H9 (cell line): ENCODE results near the gene ZNF708. TPM values are rescaled to one million over a fixed set of nuclear protein-coding genes. Genes with fewer than 3 reads are reported as not detected.
"Not testable (repeated sequence)": the region's sequence is repeated elsewhere in the genome, so short reads cannot be mapped to it uniquely, and the experiment has no call there.

Experiments used
- DNase-seq: peaks from one replicate; pipeline ENCODE4 v3.0.0-alpha.2; 2017
- H2AFZ ChIP-seq: one replicate; pipeline ENCODE4 v1.6.1; 2013; ENCODE audit warnings: mild to moderate bottlenecking, low read length, control low read depth, moderate library complexity
- H2AK5ac ChIP-seq: 2 replicates; pipeline ENCODE4 v1.6.1; 2013; ENCODE audit warnings: low read length, control low read depth, mixed read lengths; ENCODE audit not compliant: insufficient read length
- H2BK120ac ChIP-seq: one replicate; pipeline ENCODE4 v1.6.1; 2013; ENCODE audit warnings: low read depth, mild to moderate bottlenecking, low read length, control low read depth, inconsistent platforms; ENCODE audit not compliant: poor library complexity, severe bottlenecking
- H2BK12ac ChIP-seq: 2 replicates; pipeline ENCODE4 v1.6.1; 2013; ENCODE audit warnings: low read length, control low read depth, mixed read lengths, low read depth; ENCODE audit not compliant: insufficient read length
- H2BK15ac ChIP-seq: 2 replicates; pipeline ENCODE4 v1.6.1; 2013; ENCODE audit warnings: low read depth, low read length, control low read depth
- H2BK20ac ChIP-seq: one replicate; pipeline ENCODE4 v1.6.1; 2013; ENCODE audit warnings: low read depth, mild to moderate bottlenecking, low read length, control low read depth, inconsistent platforms; ENCODE audit not compliant: poor library complexity, severe bottlenecking
- H2BK5ac ChIP-seq: 2 replicates; pipeline ENCODE4 v1.6.1; 2013; ENCODE audit warnings: low read length, control low read depth, mixed read lengths; ENCODE audit not compliant: insufficient read length
- H3K14ac ChIP-seq: 2 replicates; pipeline ENCODE4 v1.6.1; 2013; ENCODE audit warnings: low read length, control low read depth; ENCODE audit not compliant: insufficient read depth
- H3K18ac ChIP-seq: 2 replicates; pipeline ENCODE4 v1.6.1; 2013; ENCODE audit warnings: low read depth, mild to moderate bottlenecking, mixed read lengths, low read length, control low read depth; ENCODE audit not compliant: insufficient read length
- H3K23ac ChIP-seq: 2 replicates; pipeline ENCODE4 v1.6.1; 2013; ENCODE audit warnings: low read length, control low read depth, mixed read lengths, low read depth; ENCODE audit not compliant: insufficient read length
- H3K23me2 ChIP-seq: 2 replicates; pipeline ENCODE4 v1.6.1; 2013; ENCODE audit warnings: low read depth, mild to moderate bottlenecking, mixed read lengths, low read length, control low read depth; ENCODE audit not compliant: insufficient read length, poor library complexity, severe bottlenecking
- H3K27ac ChIP-seq: 2 replicates; pipeline ENCODE4 v1.5.1; 2013; ENCODE audit warnings: low read length, control low read depth, mixed read lengths, low read depth; ENCODE audit not compliant: insufficient read length
- H3K27me3 ChIP-seq: 2 replicates; pipeline ENCODE4 v1.6.1; 2013; ENCODE audit warnings: low read length, control low read depth, inconsistent platforms; ENCODE audit not compliant: insufficient read depth
- H3K4ac ChIP-seq: 2 replicates; pipeline ENCODE4 v1.6.1; 2013; ENCODE audit warnings: low read depth, mild to moderate bottlenecking, control low read depth, inconsistent platforms, low read length, moderate library complexity
- H3K4me1 ChIP-seq: 2 replicates; pipeline ENCODE4 v1.6.1; 2013; ENCODE audit warnings: low read length, control low read depth, inconsistent platforms; ENCODE audit not compliant: insufficient read depth
- H3K4me2 ChIP-seq: 2 replicates; pipeline ENCODE4 v1.6.1; 2013; ENCODE audit warnings: low read length, control low read depth, mixed read lengths; ENCODE audit not compliant: insufficient read length, insufficient read depth
- H3K56ac ChIP-seq: 2 replicates; pipeline ENCODE4 v1.6.1; 2013; ENCODE audit warnings: low read depth, mild to moderate bottlenecking, mixed read lengths, low read length, control low read depth; ENCODE audit not compliant: insufficient read length
- H3K79me1 ChIP-seq: 2 replicates; pipeline ENCODE4 v1.6.1; 2013; ENCODE audit warnings: low read depth, mild to moderate bottlenecking, moderate library complexity, low read length, control low read depth, inconsistent platforms; ENCODE audit not compliant: insufficient read depth, poor library complexity, severe bottlenecking
- H3K79me2 ChIP-seq: 2 replicates; pipeline ENCODE4 v1.6.1; 2013; ENCODE audit warnings: low read length, control low read depth, inconsistent platforms; ENCODE audit not compliant: insufficient read depth
- H3K9ac ChIP-seq: 2 replicates; pipeline ENCODE4 v1.6.1; 2013; ENCODE audit warnings: low read length, control low read depth, mixed read lengths; ENCODE audit not compliant: insufficient read length; ENCODE audit errors: extremely low read depth
- H3K9me3 ChIP-seq: one replicate; pipeline ENCODE4 v1.6.1; 2013; ENCODE audit warnings: low read depth, low read length, inconsistent platforms; ENCODE audit not compliant: control insufficient read depth
- H3T11ph ChIP-seq: one replicate; pipeline ENCODE4 v1.6.1; 2013; ENCODE audit warnings: mild to moderate bottlenecking, low read length, control low read depth, inconsistent platforms
- H4K20me1 ChIP-seq: one replicate; pipeline ENCODE4 v1.6.1; 2013; ENCODE audit not compliant: control insufficient read depth, insufficient read length, insufficient read depth
- H4K5ac ChIP-seq: 2 replicates; pipeline ENCODE4 v1.6.1; 2013; ENCODE audit warnings: low read depth, mild to moderate bottlenecking, mixed read lengths, low read length, control low read depth; ENCODE audit not compliant: insufficient read length
- H4K8ac ChIP-seq: replicated peaks from 2 replicates; pipeline ENCODE4 v1.6.1; 2013; ENCODE audit warnings: low read length, control low read depth, mixed read lengths, low read depth; ENCODE audit not compliant: insufficient read length
- H4K91ac ChIP-seq: 2 replicates; pipeline ENCODE4 v1.6.1; 2013; ENCODE audit warnings: low read depth, mild to moderate bottlenecking, moderate library complexity, mixed read lengths, low read length, control low read depth; ENCODE audit not compliant: insufficient read length
- H3K27ac Mint-ChIP-seq, 3 experiments: 2 replicates in 2 of 3; 3 replicates in 1 of 3; pipeline ENCODE4 v1.8.0; 2020 to 2021; ENCODE audit warnings: mixed read lengths in 3 of 3, mild to moderate bottlenecking in 1 of 3, moderate library complexity in 1 of 3
- H3K27me3 Mint-ChIP-seq: 2 replicates; pipeline ENCODE4 v1.8.0; 2021; ENCODE audit warnings: low read depth, mild to moderate bottlenecking, moderate library complexity, mixed read lengths
- H3K36me3 Mint-ChIP-seq, 3 experiments: 2 replicates in 2 of 3; 3 replicates in 1 of 3; pipeline ENCODE4 v1.8.0; 2020 to 2021; ENCODE audit warnings: low read depth in 3 of 3, mixed read lengths in 3 of 3; ENCODE audit not compliant: insufficient read depth in 1 of 3
- H3K4me1 Mint-ChIP-seq, 2 experiments: 2 replicates each; pipeline ENCODE4 v1.8.0; 2020; ENCODE audit warnings: mixed read lengths in 2 of 2
- H3K4me3 Mint-ChIP-seq, 2 experiments: 2 replicates in 1 of 2; 3 replicates in 1 of 2; pipeline ENCODE4 v1.8.0; 2020 to 2021; ENCODE audit warnings: mild to moderate bottlenecking in 2 of 2, mixed read lengths in 2 of 2, moderate library complexity in 1 of 2
- H3K9me3 Mint-ChIP-seq, 2 experiments: 2 replicates in 1 of 2; 3 replicates in 1 of 2; pipeline ENCODE4 v1.8.0; 2020; ENCODE audit warnings: mild to moderate bottlenecking in 2 of 2, mixed read lengths in 2 of 2, moderate library complexity in 1 of 2
- WGBS: extraction: QIAGEN DNeasy Blood & Tissue Kit; methylation state at CpG from one replicate; pipeline ENCODE4 v1.1.7; 2013; ENCODE audit warnings: missing lambda C conversion rate, low lambda C conversion rate, mixed read lengths; ENCODE audit not compliant: insufficient read length; ENCODE audit errors: extremely low coverage; 5-methylcytosine and 5-hydroxymethylcytosine counted together
- total RNA-seq: library from RNA; stranded (reverse); gene quantifications from 2 replicates; pipeline ENCODE4 v1.2.1, GENCODE V29; 2021
- TF ChIP-seq, protein P1 (sequence below): fragments of 200-600 bp; sonication (generic); conservative IDR thresholded peaks from 3 replicates; pipeline ENCODE4 v1.8.0; 2021; ENCODE audit warnings: antibody characterized with exemption, mild to moderate bottlenecking

ZNF708 gene
- total RNA-seq, 1 experiment from 2014 or later: 34.4 TPM

- WGBS: no CpG with 5 or more reads among the region's 6 CpGs
- no peaks in the 10 kb centered on the region for H3K27me3 Mint-ChIP-seq
- Histone ChIP-seq H3K4me2 (no peak overlapping the region), H3K4me1 (no peaks in the 10 kb centered on the region), H3K9me3 (peaks cover 19% of the 10 kb centered on the region), H3K27me3 (no peaks in the 10 kb centered on the region), H2AK5ac (no peak overlapping the region), H3K27ac (no peak overlapping the region), H3K9ac (no peak overlapping the region), H2BK120ac (no peak overlapping the region), H3K56ac (no peak overlapping the region), H3K79me2 (no peaks in the 10 kb centered on the region), H4K5ac (no peak overlapping the region), H3K23ac (no peak overlapping the region), H4K20me1 (no peaks in the 10 kb centered on the region), H3K14ac (no peak overlapping the region), H4K91ac (no peak overlapping the region), H2BK15ac (no peak overlapping the region), H3K18ac (no peak overlapping the region), H2BK12ac (no peak overlapping the region), H3K79me1 (no peaks in the 10 kb centered on the region), H3T11ph (no peak overlapping the region), H2BK20ac (no peak overlapping the region), H4K8ac (no peak overlapping the region), H2BK5ac (no peak overlapping the region), H2AFZ (no peak overlapping the region), H3K23me2 (no peaks in the 10 kb centered on the region), H3K4ac (no peak overlapping the region)
- H3K4me1 Mint-ChIP-seq: no peaks in the 10 kb centered on the region
- H3K4me3 Mint-ChIP-seq: no peak overlapping the region
- H3K36me3 Mint-ChIP-seq: peaks cover 12 to 22% (median 16%) of the 10 kb centered on the region in 3 experiments
- H3K9me3 Mint-ChIP-seq: peaks cover 76 to 77% of the 10 kb centered on the region in 2 experiments
- H3K27ac Mint-ChIP-seq: no peak overlapping the region
- TF ChIP-seq, protein P1, sequence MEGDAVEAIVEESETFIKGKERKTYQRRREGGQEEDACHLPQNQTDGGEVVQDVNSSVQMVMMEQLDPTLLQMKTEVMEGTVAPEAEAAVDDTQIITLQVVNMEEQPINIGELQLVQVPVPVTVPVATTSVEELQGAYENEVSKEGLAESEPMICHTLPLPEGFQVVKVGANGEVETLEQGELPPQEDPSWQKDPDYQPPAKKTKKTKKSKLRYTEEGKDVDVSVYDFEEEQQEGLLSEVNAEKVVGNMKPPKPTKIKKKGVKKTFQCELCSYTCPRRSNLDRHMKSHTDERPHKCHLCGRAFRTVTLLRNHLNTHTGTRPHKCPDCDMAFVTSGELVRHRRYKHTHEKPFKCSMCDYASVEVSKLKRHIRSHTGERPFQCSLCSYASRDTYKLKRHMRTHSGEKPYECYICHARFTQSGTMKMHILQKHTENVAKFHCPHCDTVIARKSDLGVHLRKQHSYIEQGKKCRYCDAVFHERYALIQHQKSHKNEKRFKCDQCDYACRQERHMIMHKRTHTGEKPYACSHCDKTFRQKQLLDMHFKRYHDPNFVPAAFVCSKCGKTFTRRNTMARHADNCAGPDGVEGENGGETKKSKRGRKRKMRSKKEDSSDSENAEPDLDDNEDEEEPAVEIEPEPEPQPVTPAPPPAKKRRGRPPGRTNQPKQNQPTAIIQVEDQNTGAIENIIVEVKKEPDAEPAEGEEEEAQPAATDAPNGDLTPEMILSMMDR: no peak
- DNase-seq: no peak
Measured at GRCh38 chr19:21264416-21264815, 64.8 kb downstream of the ZNF708 start.

- H3K27ac ChIP-seq, H3K4me2 ChIP-seq, H3K4ac ChIP-seq, H3K23ac ChIP-seq, H2BK20ac ChIP-seq, H4K91ac ChIP-seq, H3K4me1 ChIP-seq, H3K4me3 Mint-ChIP-seq, H2BK120ac ChIP-seq, H2BK12ac ChIP-seq, H3K27ac Mint-ChIP-seq, H2BK15ac ChIP-seq, H3K9ac ChIP-seq, H3K56ac ChIP-seq, H3K79me1 ChIP-seq, H2BK5ac ChIP-seq, H2AFZ ChIP-seq, H3K4me1 Mint-ChIP-seq, H4K5ac ChIP-seq, H4K20me1 ChIP-seq, H3K18ac ChIP-seq, H3K27me3 Mint-ChIP-seq, H3K23me2 ChIP-seq, H3K27me3 ChIP-seq, H2AK5ac ChIP-seq, H4K8ac ChIP-seq, DNase-seq, H3K79me2 ChIP-seq, H3K14ac ChIP-seq, H3T11ph ChIP-seq: not testable (repeated sequence)
- no CpG with 5 or more reads among the region's 24 CpGs for WGBS
- H3K36me3 Mint-ChIP-seq: peaks cover 10 to 35% (median 26%) of the 10 kb centered on the region in 3 experiments
- peaks cover 72 to 78% of the 10 kb centered on the region in 2 experiments for H3K9me3 Mint-ChIP-seq
- peaks cover 19% of the 10 kb centered on the region for H3K9me3 ChIP-seq
Measured at GRCh38 chr19:21260848-21261381, 68.3 kb downstream of the ZNF708 start.
